Panc1 (cell line): ENCODE results near the gene OR2G3. TPM values are rescaled to one million over a fixed set of nuclear protein-coding genes. Genes with fewer than 3 reads are reported as not detected.

Experiments
- ATAC-seq: fragments of 200-7000 bp; cut with Tn5 transposase; 2 replicates; pipeline ENCODE4 v1.9.1; 2020; ENCODE audit warnings: mild to moderate bottlenecking, moderate library complexity
- BruUV-seq: library from RNA; stranded (reverse); fragments of 400-500 nt; replicated peaks from 2 replicates; lab custom pipeline; 2021; lab: Mats Ljungman, UMichigan
- CTCF ChIA-PET: fragments of 300-600 bp; sonication (Branson Sonifier 250); formaldehyde crosslinking; loops from one replicate; lab custom pipeline; 2022; ENCODE audit warnings: antibody characterized with exemption; lab: Charles Lee
- POLR2A ChIA-PET: fragments of 300-600 bp; sonication (Branson Sonifier 250); formaldehyde crosslinking; loops from one replicate; lab custom pipeline; 2022; ENCODE audit warnings: antibody characterized with exemption; lab: Charles Lee
- DNase-seq: peaks from one replicate; pipeline ENCODE4 v3.0.0-alpha.2; 2010; ENCODE audit warnings: low read depth, low spot score
- H3K27ac ChIP-seq: 2 replicates; pipeline ENCODE4 v1.5.1; 2011; ENCODE audit warnings: mild to moderate bottlenecking, low read length, inconsistent platforms
- H3K27me3 ChIP-seq: fragments of 200-500 bp; sonication (Bioruptor generic); 2 replicates; pipeline ENCODE4 v1.6.0; 2014; ENCODE audit warnings: low read length, inconsistent platforms; ENCODE audit not compliant: control insufficient read depth, insufficient read depth
- H3K36me3 ChIP-seq: fragments of 200-500 bp; sonication (Bioruptor generic); 2 replicates; pipeline ENCODE4 v1.5.1; 2014; ENCODE audit warnings: inconsistent platforms, mild to moderate bottlenecking, low read length, moderate library complexity; ENCODE audit not compliant: control insufficient read depth, insufficient read depth
- H3K4me1 ChIP-seq: 2 replicates; pipeline ENCODE4 v1.5.1; 2011; ENCODE audit warnings: inconsistent platforms, mild to moderate bottlenecking, low read length, moderate library complexity; ENCODE audit not compliant: control insufficient read depth, insufficient read depth
- H3K4me3 ChIP-seq, 2 experiments: 2 replicates each; pipeline ENCODE4 v1.5.1; 2011 to 2012; ENCODE audit warnings: low read depth in 2 of 2, low read length in 2 of 2, mild to moderate bottlenecking in 2 of 2, inconsistent platforms in 1 of 2, moderate library complexity in 1 of 2
- H3K9me3 ChIP-seq: fragments of 200-500 bp; sonication (Bioruptor generic); 2 replicates; pipeline ENCODE4 v1.5.1; 2014; ENCODE audit warnings: low read depth, mild to moderate bottlenecking, inconsistent platforms, low read length, moderate library complexity; ENCODE audit not compliant: control insufficient read depth, insufficient read depth
- POLR2AphosphoS5 ChIP-seq: IDR thresholded peaks from 2 replicates; pipeline ENCODE4 v1.6.1; 2012; ENCODE audit warnings: mild to moderate bottlenecking, low read depth, low read length, moderate library complexity
- SIN3A ChIP-seq: IDR thresholded peaks from 2 replicates; pipeline ENCODE4 v1.6.1; 2012; ENCODE audit warnings: low read depth, mild to moderate bottlenecking, low read length, moderate library complexity, borderline replicate concordance; ENCODE audit not compliant: insufficient read depth
- TCF7L2 ChIP-seq: IDR thresholded peaks from 2 replicates; pipeline ENCODE4 v1.6.1; 2011; ENCODE audit warnings: mild to moderate bottlenecking, low read depth, low read length, inconsistent platforms
- in situ Hi-C: cut with HindIII; loops from 2 replicates; pipeline ENCODE4 v1.10.0; 2016; ENCODE audit warnings: low sequenced_read_pairs, low pct_unique_long_range_greater_than_20kb
- intact Hi-C: fragments of 100-400 bp; cut with micrococcal nuclease; formaldehyde crosslinking; loops from one replicate; pipeline ENCODE4 v1.10.0; 2022; ENCODE audit not compliant: unreplicated experiment
- total RNA-seq: library from RNA; stranded (reverse); gene quantifications from one replicate; pipeline ENCODE4 v1.2.1, GENCODE V29; 2021; ENCODE audit not compliant: unreplicated experiment
- TF ChIP-seq, protein P1 (sequence below): fragments of 450-650 bp; IDR thresholded peaks from 2 replicates; pipeline ENCODE4 v1.5.1; 2017; ENCODE audit warnings: mild to moderate bottlenecking
- TF ChIP-seq, protein P2 (sequence below), 2 experiments: IDR thresholded peaks; 2 replicates each; pipeline ENCODE4 v1.6.1; 2011 to 2012; ENCODE audit warnings: low read depth in 2 of 2, control low read depth in 1 of 2, low read length in 1 of 2, mild to moderate bottlenecking in 1 of 2, moderate library complexity in 1 of 2; ENCODE audit not compliant: insufficient read depth in 1 of 2

OR2G3 gene
- total RNA-seq, 1 experiment from 2014 or later: not detected

DNA sequence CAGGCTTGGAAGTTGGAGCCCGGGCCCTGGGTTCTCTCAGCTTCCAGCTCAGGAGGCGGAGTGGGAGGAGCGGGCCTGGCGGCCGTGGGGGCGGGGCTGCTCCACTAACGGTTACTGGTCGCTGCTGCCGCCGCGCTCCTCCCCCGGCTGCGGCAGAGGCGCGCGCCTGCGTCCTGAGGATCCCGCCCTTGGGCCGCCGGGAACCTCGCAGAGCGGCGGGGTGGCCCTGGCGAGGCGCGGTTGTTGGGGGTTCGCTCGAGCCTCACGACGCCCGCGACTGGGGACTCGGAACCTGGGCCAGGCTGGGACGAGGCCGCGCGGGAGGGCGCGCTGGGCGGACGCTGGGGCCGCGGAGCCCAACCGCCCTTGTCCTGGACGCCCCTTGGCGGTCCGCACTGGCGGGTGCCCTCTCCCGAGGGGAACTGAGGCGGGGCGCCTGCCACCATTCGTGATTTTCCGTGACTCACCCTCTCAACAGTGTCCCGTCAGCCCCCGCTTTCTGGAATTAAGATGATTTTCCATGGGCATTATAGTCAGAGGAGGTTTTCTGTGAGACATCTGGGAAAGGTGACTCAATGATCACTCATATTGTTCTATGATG, 34.1 kb downstream of the OR2G3 start:
- H3K36me3 ChIP-seq: no peaks in the 10 kb centered on the region
- no peaks in the 10 kb centered on the region for H3K4me1 ChIP-seq
- DNase-seq: no peak
- intact Hi-C loops: no loop called here
- CTCF ChIA-PET: no interaction called here
- no peaks in the 10 kb centered on the region for H3K9me3 ChIP-seq
- ATAC-seq: no peak
- H3K4me3 ChIP-seq: no peak overlapping the region
- POLR2A ChIA-PET: no interaction called here
- TF ChIP-seq, protein P1, sequence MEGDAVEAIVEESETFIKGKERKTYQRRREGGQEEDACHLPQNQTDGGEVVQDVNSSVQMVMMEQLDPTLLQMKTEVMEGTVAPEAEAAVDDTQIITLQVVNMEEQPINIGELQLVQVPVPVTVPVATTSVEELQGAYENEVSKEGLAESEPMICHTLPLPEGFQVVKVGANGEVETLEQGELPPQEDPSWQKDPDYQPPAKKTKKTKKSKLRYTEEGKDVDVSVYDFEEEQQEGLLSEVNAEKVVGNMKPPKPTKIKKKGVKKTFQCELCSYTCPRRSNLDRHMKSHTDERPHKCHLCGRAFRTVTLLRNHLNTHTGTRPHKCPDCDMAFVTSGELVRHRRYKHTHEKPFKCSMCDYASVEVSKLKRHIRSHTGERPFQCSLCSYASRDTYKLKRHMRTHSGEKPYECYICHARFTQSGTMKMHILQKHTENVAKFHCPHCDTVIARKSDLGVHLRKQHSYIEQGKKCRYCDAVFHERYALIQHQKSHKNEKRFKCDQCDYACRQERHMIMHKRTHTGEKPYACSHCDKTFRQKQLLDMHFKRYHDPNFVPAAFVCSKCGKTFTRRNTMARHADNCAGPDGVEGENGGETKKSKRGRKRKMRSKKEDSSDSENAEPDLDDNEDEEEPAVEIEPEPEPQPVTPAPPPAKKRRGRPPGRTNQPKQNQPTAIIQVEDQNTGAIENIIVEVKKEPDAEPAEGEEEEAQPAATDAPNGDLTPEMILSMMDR: no peak
- TF ChIP-seq POLR2AphosphoS5 (no peak), TCF7L2 (no peak), SIN3A (no peak)
- TF ChIP-seq, protein P2, sequence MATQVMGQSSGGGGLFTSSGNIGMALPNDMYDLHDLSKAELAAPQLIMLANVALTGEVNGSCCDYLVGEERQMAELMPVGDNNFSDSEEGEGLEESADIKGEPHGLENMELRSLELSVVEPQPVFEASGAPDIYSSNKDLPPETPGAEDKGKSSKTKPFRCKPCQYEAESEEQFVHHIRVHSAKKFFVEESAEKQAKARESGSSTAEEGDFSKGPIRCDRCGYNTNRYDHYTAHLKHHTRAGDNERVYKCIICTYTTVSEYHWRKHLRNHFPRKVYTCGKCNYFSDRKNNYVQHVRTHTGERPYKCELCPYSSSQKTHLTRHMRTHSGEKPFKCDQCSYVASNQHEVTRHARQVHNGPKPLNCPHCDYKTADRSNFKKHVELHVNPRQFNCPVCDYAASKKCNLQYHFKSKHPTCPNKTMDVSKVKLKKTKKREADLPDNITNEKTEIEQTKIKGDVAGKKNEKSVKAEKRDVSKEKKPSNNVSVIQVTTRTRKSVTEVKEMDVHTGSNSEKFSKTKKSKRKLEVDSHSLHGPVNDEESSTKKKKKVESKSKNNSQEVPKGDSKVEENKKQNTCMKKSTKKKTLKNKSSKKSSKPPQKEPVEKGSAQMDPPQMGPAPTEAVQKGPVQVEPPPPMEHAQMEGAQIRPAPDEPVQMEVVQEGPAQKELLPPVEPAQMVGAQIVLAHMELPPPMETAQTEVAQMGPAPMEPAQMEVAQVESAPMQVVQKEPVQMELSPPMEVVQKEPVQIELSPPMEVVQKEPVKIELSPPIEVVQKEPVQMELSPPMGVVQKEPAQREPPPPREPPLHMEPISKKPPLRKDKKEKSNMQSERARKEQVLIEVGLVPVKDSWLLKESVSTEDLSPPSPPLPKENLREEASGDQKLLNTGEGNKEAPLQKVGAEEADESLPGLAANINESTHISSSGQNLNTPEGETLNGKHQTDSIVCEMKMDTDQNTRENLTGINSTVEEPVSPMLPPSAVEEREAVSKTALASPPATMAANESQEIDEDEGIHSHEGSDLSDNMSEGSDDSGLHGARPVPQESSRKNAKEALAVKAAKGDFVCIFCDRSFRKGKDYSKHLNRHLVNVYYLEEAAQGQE (IDR thresholded peaks at IDR 0.05; ENCODE audit: insufficient read depth in 1 of 2, low read depth in 2 of 2, low read length in 1 of 2): no peak
- in situ Hi-C loops: no loop called here
- BruUV-seq: no TSS peak
- no peaks in the 10 kb centered on the region for H3K27me3 ChIP-seq
- H3K27ac ChIP-seq: no peak overlapping the region

DNA sequence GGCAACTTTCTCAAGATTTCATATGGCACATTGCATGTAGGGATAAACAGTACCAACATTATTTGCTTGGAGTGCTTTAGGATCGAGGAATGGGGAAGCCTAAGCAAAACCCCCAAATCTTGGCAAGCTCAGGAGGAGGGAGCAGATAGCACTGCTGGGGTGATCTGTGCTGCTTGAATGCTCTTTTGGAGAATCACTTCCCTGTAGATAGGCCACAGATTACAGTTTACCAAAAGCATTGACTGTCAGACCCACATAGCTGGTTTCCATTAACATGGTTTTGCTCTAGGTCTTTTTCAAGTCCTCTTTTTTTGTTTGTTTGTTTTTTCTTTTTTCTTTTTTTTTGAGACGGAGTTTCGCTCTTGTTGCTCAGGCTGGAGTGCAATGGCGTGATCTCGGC, 37.4 kb downstream of the OR2G3 start:
- H3K9me3 ChIP-seq: no peaks in the 10 kb centered on the region
- intact Hi-C loops: no loop called here
- DNase-seq: no peak

More for the DNA sequence above, 37.4 kb downstream of the OR2G3 start:
- ChIA-PET POLR2A (no interaction called here), CTCF (no interaction called here)
- BruUV-seq: no TSS peak
- ATAC-seq: no peak
- in situ Hi-C loops: no loop called here
- no peaks in the 10 kb centered on the region for H3K4me1 ChIP-seq
- no peak for TF ChIP-seq SIN3A
- TF ChIP-seq POLR2AphosphoS5: no peak
- TF ChIP-seq, protein P2 (IDR thresholded peaks at IDR 0.05; ENCODE audit: insufficient read depth in 1 of 2, low read depth in 2 of 2, low read length in 1 of 2): no peak
- TF ChIP-seq, protein P1: no peak
- TF ChIP-seq TCF7L2: no peak
- H3K4me3 ChIP-seq: no peak overlapping the region
- H3K27ac ChIP-seq: no peak overlapping the region
- no peaks in the 10 kb centered on the region for H3K27me3 ChIP-seq
- no peaks in the 10 kb centered on the region for H3K36me3 ChIP-seq
